HG02938 (cell line): ENCODE data around the gene ANKS1A.

Experiments used
- ATAC-seq: cut with Tn5 transposase; IDR thresholded peaks from one replicate; pipeline ENCODE4 v1.9.1; 2021; ENCODE audit warnings: mild to moderate bottlenecking, moderate library complexity; ENCODE audit not compliant: unreplicated experiment

The ANKS1A gene

GRCh38 chr6:35018746-35019145 lies 129.7 kb downstream of the ANKS1A start:
- no peak for ATAC-seq

DNA sequence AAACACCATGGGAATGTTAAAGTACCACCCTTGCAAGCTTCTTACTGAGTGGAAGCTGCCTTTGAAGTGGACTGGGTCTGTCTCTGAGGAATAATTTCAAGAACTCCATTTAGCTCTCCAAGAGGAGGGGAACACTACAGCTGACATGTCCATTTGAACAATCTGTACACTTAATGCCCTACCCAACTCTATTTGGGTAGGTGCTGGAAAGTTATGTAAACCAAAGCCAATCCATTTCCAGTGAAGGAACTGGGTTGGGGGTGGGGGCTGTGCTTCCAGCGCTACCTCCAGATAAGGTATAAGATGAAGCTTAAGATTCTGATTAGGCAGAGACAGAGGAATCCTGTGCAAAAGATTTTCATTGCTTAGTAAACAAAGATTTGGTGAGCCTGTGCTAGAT lies 130.1 kb downstream of the ANKS1A start:
- no peak for ATAC-seq

DNA sequence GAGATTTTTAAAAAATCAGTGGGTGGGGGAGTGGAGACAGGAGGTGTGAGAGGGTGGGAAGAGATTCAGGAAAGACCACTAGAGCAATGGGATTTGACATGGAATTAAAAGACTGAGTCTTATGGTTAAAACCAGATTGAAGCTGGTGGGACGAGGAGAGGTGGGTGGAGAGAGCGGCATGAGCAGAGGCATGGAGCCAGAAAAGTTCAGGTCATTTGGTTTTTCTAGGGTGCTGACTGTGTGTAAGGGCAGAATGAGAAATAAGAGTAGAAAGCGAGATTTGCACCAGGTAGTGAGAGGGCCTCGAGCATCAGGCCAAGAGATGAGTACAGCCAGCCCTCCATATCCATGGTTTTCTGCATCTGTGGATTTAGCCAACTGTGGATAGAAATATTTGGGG lies 130.8 kb downstream of the ANKS1A start:
- no peak for ATAC-seq

DNA sequence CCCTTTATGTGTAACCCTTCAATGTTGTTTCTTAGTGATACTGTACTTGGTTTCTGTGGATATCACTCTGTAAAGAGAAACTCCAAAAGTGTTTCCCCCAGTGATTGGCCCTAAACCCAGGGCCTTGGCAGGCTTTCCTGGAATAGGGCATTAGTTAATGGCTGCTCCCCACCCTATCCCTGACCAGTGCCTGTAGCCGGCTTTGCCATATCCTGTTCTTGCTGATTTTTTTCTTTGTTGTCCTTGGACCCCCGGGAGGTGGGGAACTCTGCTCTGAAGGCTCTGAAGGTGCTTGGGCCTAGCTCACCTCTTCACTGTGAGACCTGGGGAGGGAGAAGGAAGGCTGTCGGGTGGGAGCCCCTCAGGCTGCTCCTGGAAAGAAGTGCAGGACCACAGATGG lies 131.9 kb downstream of the ANKS1A start:
- ATAC-seq = no peak

GRCh38 chr6:35023091-35024000 lies 134.3 kb downstream of the ANKS1A start:
- no peak for ATAC-seq

- ATAC-seq = no peak
Observed at GRCh38 chr6:35024551-35025054, 135.5 kb downstream of the ANKS1A start.

DNA sequence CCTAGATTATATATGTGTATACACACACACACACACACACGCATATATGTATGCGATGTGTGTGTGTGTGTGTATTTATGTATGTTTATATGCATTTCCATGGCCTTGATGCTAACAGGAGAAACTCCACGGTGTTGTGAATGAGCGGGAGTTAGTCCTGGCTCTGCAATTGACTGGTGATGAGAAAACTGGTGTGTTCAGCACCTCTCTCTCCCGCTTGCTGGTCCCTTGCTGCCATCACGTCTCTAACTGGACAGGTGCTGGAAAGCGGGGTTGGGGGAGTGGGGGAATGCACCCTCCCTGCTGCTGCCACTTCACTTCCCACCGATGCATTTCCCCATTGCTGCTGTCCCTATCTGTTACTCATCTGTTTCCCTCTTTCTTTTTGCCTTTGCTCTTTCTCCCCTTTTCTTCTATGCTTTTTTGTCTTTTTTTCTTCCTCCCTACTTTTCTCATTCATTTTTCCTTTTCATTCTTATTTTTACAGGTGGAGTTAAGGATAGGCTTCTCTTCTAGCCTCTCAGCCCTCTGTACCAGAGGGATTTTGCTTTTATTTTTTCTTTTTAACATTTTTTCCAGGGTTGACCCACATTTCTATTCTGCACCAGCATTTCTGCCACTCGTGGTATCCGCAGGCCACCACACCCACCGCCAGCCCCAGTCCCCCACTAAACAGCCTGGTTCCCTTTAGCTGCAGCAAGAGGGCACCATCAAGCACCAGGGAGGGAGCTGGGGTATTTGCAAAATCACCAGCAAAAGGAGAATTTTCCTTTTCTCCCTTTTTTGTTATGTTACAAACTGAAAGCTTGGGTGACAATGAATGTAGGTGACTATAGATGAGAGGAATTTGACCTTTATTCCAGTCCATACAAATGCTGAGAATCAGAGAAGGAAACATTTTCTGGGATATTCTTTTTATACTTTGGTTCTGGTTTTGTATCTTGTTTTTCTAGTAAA lies 136.5 kb downstream of the ANKS1A start:
- no peak for ATAC-seq

DNA sequence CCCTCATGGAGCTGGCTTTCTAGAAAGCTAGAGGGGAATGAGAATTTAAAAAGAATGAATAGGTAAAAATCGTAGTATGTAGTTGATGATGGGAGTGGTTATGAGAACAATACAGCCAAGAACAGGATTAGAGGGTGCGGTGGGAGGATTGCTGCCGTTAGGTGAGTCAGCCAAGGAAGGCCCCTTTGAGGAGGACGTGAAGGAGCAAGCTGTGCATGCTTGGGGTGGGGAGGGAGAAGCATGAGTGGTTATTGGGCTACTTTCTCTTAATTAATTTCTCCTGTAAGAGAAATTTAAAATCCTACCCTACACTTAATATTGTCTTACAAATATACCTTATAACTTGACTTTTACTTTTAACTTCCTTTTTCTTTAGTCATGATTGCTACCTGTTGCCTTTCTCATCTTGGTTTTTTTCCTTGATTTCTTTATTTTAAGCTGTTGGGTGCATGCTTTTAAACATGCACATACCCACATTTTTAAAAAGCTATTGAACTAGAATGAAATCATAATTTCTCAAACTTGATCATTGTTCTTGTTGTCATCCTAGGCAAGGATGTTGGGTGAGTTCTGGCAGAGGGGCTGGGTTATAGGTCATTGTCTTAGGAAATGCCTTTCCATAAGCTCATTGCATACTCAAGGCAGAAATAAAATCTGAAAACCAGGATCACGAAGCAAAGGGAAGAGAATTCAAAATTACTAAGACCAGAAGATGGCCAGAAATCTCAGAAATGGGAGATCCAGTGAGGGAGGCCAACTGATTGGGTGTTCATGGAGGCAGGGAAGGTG lies 137.6 kb downstream of the ANKS1A start:
- no peak for ATAC-seq

GRCh38 chr6:35027807-35028206 lies 138.8 kb downstream of the ANKS1A start:
- ATAC-seq = no peak

- ATAC-seq = no peak
Observed at GRCh38 chr6:35028781-35029769, 140.0 kb downstream of the ANKS1A start.

DNA sequence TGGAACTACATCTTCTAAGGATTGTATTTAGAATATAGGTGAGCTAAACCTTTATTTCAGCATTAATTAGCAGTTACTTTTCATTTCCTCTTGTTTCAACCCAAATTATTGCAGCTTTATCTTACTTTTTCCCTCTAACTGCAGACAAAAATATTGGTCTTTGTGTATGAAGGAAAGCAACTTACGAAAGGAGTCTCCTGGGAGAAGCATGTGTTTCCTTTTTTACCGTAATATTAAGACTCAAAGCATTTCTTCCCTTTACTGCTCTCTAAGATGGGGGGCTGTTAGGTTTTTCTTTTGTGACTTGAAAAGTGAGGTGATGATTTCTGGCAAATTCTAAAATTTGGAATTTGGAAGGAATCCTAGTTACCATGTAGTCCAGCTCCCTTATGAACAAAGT lies 141.0 kb downstream of the ANKS1A start:
- no peak for ATAC-seq

- no peak for ATAC-seq
Observed at GRCh38 chr6:35031611-35032529, 142.8 kb downstream of the ANKS1A start.

GRCh38 chr6:35033683-35034082 lies 144.6 kb downstream of the ANKS1A start:
- no peak for ATAC-seq

DNA sequence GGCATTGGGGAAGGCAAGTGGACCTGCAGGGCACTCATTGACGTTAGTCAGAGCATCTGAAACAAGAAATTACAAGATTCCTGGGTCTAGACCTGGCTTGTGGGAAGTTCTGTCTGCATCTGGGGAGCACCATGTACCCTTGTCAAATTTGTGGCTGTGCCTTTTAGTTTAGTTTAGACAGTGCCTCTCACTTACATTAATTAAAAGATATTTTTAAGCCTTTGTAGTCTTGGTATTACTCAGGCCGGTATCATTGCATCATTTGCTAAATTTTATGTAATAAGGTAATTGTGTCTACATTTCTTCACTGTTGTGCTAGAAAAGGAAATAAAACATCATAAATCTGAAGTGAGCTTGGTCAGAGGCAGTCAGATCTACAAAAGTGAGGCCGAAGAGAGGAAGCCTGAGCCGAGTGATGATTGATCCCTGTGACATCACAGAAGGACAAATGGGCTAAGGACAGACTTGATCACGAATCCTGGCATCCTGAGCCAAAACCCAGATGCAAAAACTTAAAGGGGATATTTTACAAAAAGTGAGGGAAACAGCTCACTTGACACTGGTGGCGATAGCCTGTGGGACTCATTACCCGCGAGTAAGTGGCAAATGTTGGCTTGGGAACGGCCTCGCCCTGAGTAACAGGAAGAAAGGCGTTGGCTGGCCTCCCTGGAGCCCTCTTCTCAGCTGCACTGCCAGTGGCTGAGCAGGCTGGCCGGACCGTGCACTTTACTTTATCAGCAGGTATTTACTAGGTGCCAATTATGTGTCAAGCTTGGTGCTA lies 145.5 kb downstream of the ANKS1A start:
- no peak for ATAC-seq

- ATAC-seq = no peak
Observed at GRCh38 chr6:35035481-35036030, 146.5 kb downstream of the ANKS1A start.

DNA sequence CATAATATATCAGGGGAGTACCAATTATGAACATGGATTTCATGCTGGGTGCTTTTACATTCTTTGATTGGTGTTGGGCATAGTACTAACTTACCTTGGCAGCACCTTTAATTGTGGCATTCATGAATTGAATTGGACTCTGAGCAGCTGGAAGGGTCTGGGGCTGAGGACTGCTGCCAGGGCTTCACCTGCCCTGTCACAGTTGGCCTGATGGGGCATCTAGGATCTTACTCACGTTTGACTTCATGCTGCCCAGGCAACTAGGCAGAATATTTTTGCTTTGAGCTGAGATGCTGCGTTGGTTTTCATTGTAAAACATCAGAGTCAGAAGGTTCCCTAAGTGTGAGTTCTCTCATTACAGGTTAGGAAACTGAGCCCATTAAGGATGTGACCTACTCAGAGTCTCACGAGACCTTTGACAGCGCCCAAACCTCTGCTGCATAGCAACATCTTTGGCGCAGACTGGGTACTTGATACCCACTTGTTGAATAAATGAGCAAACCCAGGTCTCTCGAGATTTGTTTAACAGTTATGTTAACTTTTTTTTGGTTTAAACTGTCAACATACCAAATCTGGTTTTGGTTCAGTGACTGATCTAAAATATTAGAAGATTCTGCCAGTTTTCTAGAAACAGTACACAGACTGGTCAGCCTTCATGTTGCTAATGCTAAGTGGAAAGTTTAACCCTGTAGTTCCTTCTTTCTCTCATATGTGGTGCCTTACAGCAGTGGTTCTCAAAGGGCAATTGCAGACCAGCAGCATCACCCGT lies 147.2 kb downstream of the ANKS1A start:
- ATAC-seq = no peak
